GM10248 (cell line): Measurements from ENCODE around the gene CHMP4B.

Experiments
- CTCF ChIA-PET: fragments of 300-600 bp; sonication (Branson Sonifier 250); formaldehyde crosslinking; extraction: SDS; loops from one replicate; lab custom pipeline; 2021; ENCODE audit warnings: antibody characterized with exemption; lab: Yijun Ruan, JAX
- POLR2A ChIA-PET: fragments of 350-650 bp; sonication (Branson Sonifier 250); formaldehyde crosslinking; extraction: SDS; loops from one replicate; lab custom pipeline; 2020; ENCODE audit warnings: antibody characterized with exemption; lab: Yijun Ruan, JAX
- DNase-seq: peaks from one replicate; pipeline ENCODE4 v3.0.0; 2012; ENCODE audit errors: extremely low spot score
- TF ChIP-seq, protein P1 (sequence below): IDR thresholded peaks from 2 replicates; pipeline ENCODE4 v1.5.1; 2012; ENCODE audit warnings: mild to moderate bottlenecking, low read depth; ENCODE audit errors: extremely low read depth, missing control alignments, control extremely low read depth

Gene CHMP4B

DNA sequence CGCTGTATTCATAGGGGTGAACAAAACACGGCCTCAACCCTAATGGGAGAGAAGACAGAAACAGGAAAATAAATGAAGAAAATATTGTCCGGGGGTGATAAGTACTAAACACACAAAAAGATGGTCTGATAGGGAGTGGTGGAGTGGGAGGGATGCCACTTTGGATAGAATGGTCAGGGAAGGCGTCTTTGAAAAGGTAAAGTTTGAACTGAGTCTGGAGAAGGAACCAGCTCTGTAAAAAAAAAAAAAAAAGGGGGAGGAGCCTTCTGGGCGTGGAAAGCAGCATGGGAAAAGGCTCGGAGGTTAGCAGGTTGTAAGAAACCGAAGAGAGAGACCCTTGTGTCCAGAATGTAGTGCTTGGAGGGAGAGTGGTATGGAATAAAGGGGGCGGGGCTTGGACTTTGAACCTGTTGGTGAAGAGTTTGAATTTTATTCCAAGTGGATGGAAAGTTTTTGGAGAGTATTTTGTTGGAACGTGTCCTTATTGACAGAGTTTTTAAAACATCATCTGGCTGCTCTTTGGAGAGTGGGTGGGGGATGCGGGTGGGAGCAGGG is 1.8 kb downstream of the CHMP4B start:
- ChIA-PET CTCF (interaction anchor here (1.0 to 3.7 kb wide), 5 partner anchors 8 to 50 kb away, joined by 3 to 19 read pairs (median 3); no protein-coding TSS in a partner anchor), POLR2A (interaction anchor here (0.5 to 1.2 kb wide), 2 partner anchors 18 to 149 kb away, joined by 4 to 8 read pairs; no protein-coding TSS in a partner anchor)
- DNase-seq: no peak
- TF ChIP-seq, protein P1, sequence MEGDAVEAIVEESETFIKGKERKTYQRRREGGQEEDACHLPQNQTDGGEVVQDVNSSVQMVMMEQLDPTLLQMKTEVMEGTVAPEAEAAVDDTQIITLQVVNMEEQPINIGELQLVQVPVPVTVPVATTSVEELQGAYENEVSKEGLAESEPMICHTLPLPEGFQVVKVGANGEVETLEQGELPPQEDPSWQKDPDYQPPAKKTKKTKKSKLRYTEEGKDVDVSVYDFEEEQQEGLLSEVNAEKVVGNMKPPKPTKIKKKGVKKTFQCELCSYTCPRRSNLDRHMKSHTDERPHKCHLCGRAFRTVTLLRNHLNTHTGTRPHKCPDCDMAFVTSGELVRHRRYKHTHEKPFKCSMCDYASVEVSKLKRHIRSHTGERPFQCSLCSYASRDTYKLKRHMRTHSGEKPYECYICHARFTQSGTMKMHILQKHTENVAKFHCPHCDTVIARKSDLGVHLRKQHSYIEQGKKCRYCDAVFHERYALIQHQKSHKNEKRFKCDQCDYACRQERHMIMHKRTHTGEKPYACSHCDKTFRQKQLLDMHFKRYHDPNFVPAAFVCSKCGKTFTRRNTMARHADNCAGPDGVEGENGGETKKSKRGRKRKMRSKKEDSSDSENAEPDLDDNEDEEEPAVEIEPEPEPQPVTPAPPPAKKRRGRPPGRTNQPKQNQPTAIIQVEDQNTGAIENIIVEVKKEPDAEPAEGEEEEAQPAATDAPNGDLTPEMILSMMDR: no peak

- POLR2A ChIA-PET: no interaction called here
Observed at GRCh38 chr20:33814238-33814712, 3.1 kb downstream of the CHMP4B start.

DNA sequence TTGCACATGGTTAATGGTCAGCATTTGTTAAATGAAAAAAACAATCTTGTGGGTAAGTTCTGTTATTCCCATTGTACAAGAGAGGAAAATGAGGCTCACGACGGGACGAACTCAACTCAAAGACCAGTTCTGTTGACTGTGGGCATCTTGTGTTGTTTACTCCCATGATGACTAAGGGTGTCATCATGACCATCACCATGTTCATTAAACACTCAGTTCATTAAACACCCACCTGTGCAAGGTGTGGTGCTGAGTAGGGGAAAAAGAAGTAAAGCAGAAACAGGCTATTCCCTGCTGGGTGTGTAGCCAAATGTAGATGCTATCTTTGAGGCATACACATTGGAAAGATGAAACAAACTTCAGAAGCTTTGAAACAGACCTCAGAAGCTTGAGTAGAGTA is 4.5 kb downstream of the CHMP4B start:
- ChIA-PET POLR2A (no interaction called here), CTCF (interaction anchor here (1.6 kb wide), 1 partner anchor 11 kb away, joined by 4 read pairs; no protein-coding TSS in a partner anchor)
- no peak for DNase-seq
- TF ChIP-seq, protein P1: no peak

More at GRCh38 chr20:33814238-33814712, 3.1 kb downstream of the CHMP4B start:
- TF ChIP-seq, protein P1: no peak
- DNase-seq: no peak
- CTCF ChIA-PET: interaction anchor here (1.1 to 3.7 kb wide), 2 partner anchors 12 to 49 kb away, joined by 3 to 19 read pairs; no protein-coding TSS in a partner anchor

DNA sequence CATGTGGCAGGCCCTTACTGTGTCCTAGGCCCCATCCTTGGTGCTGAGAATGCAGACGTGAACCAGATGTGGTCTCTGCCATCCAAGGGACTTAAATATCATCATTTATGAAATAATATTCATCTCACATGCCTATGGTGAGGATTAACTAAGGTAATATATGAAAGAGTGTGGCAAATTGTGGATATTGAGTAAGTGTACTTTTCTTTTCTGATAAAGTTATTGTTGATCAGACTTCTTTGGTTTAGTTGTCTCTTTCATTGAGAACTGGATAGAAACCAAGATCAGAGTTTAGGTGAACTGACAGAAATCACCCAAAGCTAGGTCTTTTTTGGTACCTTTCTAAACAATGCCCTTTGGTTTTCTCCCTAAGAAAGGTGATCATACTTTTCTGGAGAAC is 5.0 kb downstream of the CHMP4B start:
- ChIA-PET POLR2A (no interaction called here), CTCF (interaction anchor here (1.6 kb wide), 1 partner anchor 11 kb away, joined by 4 read pairs; no protein-coding TSS in a partner anchor)
- TF ChIP-seq, protein P1: no peak
- DNase-seq: no peak

GRCh38 chr20:33817411-33817810 is 6.3 kb downstream of the CHMP4B start:
- POLR2A ChIA-PET: no interaction called here

GRCh38 chr20:33819456-33819855 is 8.3 kb downstream of the CHMP4B start:
- TF ChIP-seq, protein P1: no peak
- ChIA-PET POLR2A (no interaction called here), CTCF (interaction anchor here (0.7 to 2.5 kb wide), 4 partner anchors 8 to 17 kb away, joined by 3 to 9 read pairs (median 5); no protein-coding TSS in a partner anchor)
- no peak for DNase-seq

More at GRCh38 chr20:33817411-33817810, 6.3 kb downstream of the CHMP4B start:
- TF ChIP-seq, protein P1: no peak
- CTCF ChIA-PET: interaction anchor here (0.8 to 2.5 kb wide), 3 partner anchors 10 to 46 kb away, joined by 3 to 7 read pairs (median 3); no protein-coding TSS in a partner anchor
- no peak for DNase-seq
